CD8-positive, alpha-beta memory T cell (primary cell): ENCODE results near the gene VSTM2B. TPM values are rescaled to one million over a fixed set of nuclear protein-coding genes. Genes with fewer than 3 reads are reported as not detected.

Experiments used
- CTCF ChIA-PET: fragments of 350-600 bp; sonication (Branson Sonifier 250); formaldehyde crosslinking; loops from one replicate; lab custom pipeline; 2021; ENCODE audit warnings: antibody characterized with exemption; lab: Charles Lee
- POLR2A ChIA-PET: fragments of 350-600 bp; sonication (Branson Sonifier 250); formaldehyde crosslinking; loops from one replicate; lab custom pipeline; 2021; ENCODE audit warnings: antibody characterized with exemption; lab: Charles Lee
- DNase-seq, 5 donors: peaks; one replicate each; pipeline versions ENCODE4 v3.0.0 to v3.0.0-alpha.2; 2020 to 2022; ENCODE audit warnings: mixed read lengths in 1 of 5
- H3K27ac ChIP-seq: one replicate; pipeline ENCODE4 v1.7.0; 2013; ENCODE audit warnings: low read depth, mild to moderate bottlenecking, low read length, moderate library complexity
- H3K27me3 ChIP-seq: 2 replicates; pipeline ENCODE4 v1.7.0; 2013; ENCODE audit warnings: low read length, mild to moderate bottlenecking; ENCODE audit not compliant: insufficient read depth, poor library complexity, severe bottlenecking
- H3K36me3 ChIP-seq: 2 replicates; pipeline ENCODE4 v1.7.0; 2013; ENCODE audit warnings: mild to moderate bottlenecking, low read length, moderate library complexity; ENCODE audit not compliant: insufficient read depth
- H3K4me1 ChIP-seq: 2 replicates; pipeline ENCODE4 v1.7.0; 2013; ENCODE audit warnings: mild to moderate bottlenecking, low read length, moderate library complexity; ENCODE audit not compliant: insufficient read depth
- H3K4me3 ChIP-seq: 2 replicates; pipeline ENCODE4 v1.7.0; 2013; ENCODE audit warnings: mild to moderate bottlenecking, low read length
- H3K9me3 ChIP-seq: 2 replicates; pipeline ENCODE4 v1.7.0; 2013; ENCODE audit warnings: mild to moderate bottlenecking, low read length
- H3K27ac Mint-ChIP-seq, 8 donors: one replicate each; pipeline ENCODE4 v1.8.0; 2020 to 2021; ENCODE audit warnings: mixed read lengths in 8 of 8, mild to moderate bottlenecking in 6 of 8, inconsistent platforms in 3 of 8, moderate library complexity in 3 of 8
- H3K27me3 Mint-ChIP-seq, 2 donors: one replicate each; pipeline ENCODE4 v1.8.0; 2020 to 2021; ENCODE audit warnings: mixed read lengths in 2 of 2, mild to moderate bottlenecking in 1 of 2, moderate library complexity in 1 of 2
- H3K36me3 Mint-ChIP-seq, 3 donors: one replicate each; pipeline ENCODE4 v1.8.0; 2020 to 2021; ENCODE audit warnings: mixed read lengths in 3 of 3, inconsistent platforms in 1 of 3, mild to moderate bottlenecking in 1 of 3
- H3K4me1 Mint-ChIP-seq, 3 donors: one replicate each; pipeline ENCODE4 v1.8.0; 2020 to 2021; ENCODE audit warnings: mixed read lengths in 3 of 3, inconsistent platforms in 1 of 3, mild to moderate bottlenecking in 1 of 3
- H3K4me3 Mint-ChIP-seq, 7 donors: one replicate each; pipeline ENCODE4 v1.8.0; 2020 to 2021; ENCODE audit warnings: mixed read lengths in 7 of 7, mild to moderate bottlenecking in 6 of 7, moderate library complexity in 4 of 7, inconsistent platforms in 2 of 7
- H3K9me3 Mint-ChIP-seq, 5 donors: one replicate each; pipeline ENCODE4 v1.8.0; 2020 to 2022; ENCODE audit warnings: mixed read lengths in 5 of 5, mild to moderate bottlenecking in 3 of 5, moderate library complexity in 2 of 5, inconsistent platforms in 1 of 5
- polyA plus RNA-seq: library from polyadenylated mRNA; unstranded; fragments of 300-500 nt; fragmentation: Illumina TruSeq; gene quantifications from one replicate; pipeline ENCODE4 v1.2.3, GENCODE V29; 2021
- total RNA-seq, 2 experiments: library from RNA; stranded (reverse); gene quantifications; one replicate each; pipeline ENCODE4 v1.2.3, GENCODE V29; 2021

VSTM2B gene
- total and polyA plus RNA-seq, 3 experiments from 2014 or later, result not detected

DNA sequence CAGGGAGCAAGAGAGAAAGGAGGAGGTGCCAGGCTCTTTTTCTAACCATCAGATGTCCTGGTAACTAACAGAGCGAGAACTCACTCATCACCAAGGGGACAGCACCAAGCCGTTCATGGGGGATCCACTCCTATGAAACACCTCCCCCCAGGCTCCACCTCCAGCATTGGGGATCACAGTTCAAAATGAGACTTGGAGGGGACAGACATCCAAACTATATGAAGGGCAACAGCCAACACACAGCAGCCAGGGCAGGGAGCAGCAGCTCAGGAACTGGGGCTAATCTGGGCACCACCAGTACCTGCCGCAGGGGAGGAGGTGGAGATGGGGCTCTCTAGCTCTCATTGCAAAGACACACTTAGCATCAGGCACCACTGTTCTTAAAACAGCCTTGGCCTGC is 34.3 kb upstream of the VSTM2B start:
- Histone ChIP-seq H3K4me1 (no peaks in the 10 kb centered on the region), H3K36me3 (no peaks in the 10 kb centered on the region), H3K27ac (no peak overlapping the region), H3K4me3 (no peak overlapping the region), H3K27me3 (no peaks in the 10 kb centered on the region), H3K9me3 (no peaks in the 10 kb centered on the region)
- DNase-seq, result no peak
- H3K4me1 Mint-ChIP-seq, result no peaks in the 10 kb centered on the region
- H3K9me3 Mint-ChIP-seq, result peaks cover 0 to 2% (median 0%) of the 10 kb centered on the region in 5 donors
- H3K4me3 Mint-ChIP-seq, result no peak overlapping the region
- POLR2A ChIA-PET, result no interaction called here
- H3K27me3 Mint-ChIP-seq, result peaks cover 21 to 47% of the 10 kb centered on the region in 2 donors
- H3K36me3 Mint-ChIP-seq, result no peaks in the 10 kb centered on the region
- H3K27ac Mint-ChIP-seq, result no peak overlapping the region
- CTCF ChIA-PET, result no interaction called here

DNA sequence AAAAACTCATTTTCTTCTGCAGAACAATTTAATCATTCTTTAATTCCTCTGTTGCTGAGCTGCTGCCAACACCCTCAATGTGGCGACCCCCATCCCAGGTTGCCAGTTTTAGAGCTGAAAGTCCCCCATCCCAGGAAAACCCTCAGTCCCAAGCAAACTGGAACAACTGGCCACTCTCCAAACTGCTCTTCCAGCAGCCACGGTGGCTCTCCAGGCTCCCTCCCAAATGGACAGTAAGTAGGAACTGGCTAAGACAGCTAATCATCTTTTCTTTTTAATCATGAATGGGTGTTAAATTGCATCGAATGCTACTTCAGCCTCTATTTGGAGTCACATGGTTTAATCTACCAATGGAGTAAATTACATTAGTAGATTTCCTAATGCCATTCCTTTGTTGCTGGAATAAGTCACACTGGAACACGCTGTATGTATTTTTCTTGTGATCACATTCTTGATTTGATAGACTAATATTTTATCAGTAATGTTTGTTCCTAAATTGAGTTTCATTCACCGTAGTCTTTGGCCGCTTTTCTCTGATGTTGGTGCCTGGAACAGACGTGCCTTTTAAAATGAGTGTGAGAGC is 33.7 kb upstream of the VSTM2B start:
- no peak overlapping the region for H3K4me3 Mint-ChIP-seq

DNA sequence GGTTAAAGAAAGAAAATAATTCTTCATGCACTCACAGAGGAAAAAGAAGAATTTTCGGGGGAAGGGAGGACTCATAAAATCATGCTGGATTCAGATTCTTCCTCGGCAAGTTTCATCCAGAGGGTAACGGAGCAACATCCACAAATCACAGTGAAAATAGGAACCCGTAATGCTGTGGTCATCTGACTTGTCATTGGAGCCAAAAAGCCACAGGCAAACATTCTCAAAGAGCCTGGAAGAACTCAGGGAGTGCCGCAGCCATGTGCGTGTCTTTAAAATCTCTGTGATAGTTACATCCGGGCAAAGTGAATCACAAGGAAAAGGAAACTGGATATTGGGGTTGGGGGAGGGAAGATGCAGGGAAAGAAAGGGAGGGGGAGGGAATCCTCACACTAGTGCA is 33.0 kb upstream of the VSTM2B start:
- no peaks in the 10 kb centered on the region for H3K36me3 ChIP-seq
- no peak overlapping the region for H3K4me3 ChIP-seq
- peaks cover 22 to 40% of the 10 kb centered on the region in 2 donors for H3K27me3 Mint-ChIP-seq
- H3K27ac Mint-ChIP-seq, result no peak overlapping the region
- ChIA-PET POLR2A (no interaction called here), CTCF (no interaction called here)
- DNase-seq, result no peak
- H3K4me1 Mint-ChIP-seq, result no peaks in the 10 kb centered on the region
- H3K9me3 ChIP-seq, result no peaks in the 10 kb centered on the region
- H3K27me3 ChIP-seq, result no peaks in the 10 kb centered on the region
- H3K4me3 Mint-ChIP-seq, result no peak overlapping the region
- H3K4me1 ChIP-seq, result no peaks in the 10 kb centered on the region
- no peak overlapping the region for H3K27ac ChIP-seq
- H3K36me3 Mint-ChIP-seq, result no peaks in the 10 kb centered on the region
- H3K9me3 Mint-ChIP-seq, result peaks cover 0 to 2% (median 0%) of the 10 kb centered on the region in 5 donors

More for the DNA sequence above, 33.7 kb upstream of the VSTM2B start:
- peaks cover 0 to 2% (median 0%) of the 10 kb centered on the region in 5 donors for H3K9me3 Mint-ChIP-seq
- Histone ChIP-seq H3K36me3 (no peaks in the 10 kb centered on the region), H3K4me1 (no peaks in the 10 kb centered on the region), H3K27me3 (no peaks in the 10 kb centered on the region), H3K27ac (no peak overlapping the region), H3K4me3 (no peak overlapping the region), H3K9me3 (no peaks in the 10 kb centered on the region)
- DNase-seq, result no peak
- H3K27ac Mint-ChIP-seq, result no peak overlapping the region
- H3K4me1 Mint-ChIP-seq, result no peaks in the 10 kb centered on the region
- POLR2A ChIA-PET, result no interaction called here
- peaks cover 24 to 46% of the 10 kb centered on the region in 2 donors for H3K27me3 Mint-ChIP-seq
- CTCF ChIA-PET, result no interaction called here
- H3K36me3 Mint-ChIP-seq, result no peaks in the 10 kb centered on the region

DNA sequence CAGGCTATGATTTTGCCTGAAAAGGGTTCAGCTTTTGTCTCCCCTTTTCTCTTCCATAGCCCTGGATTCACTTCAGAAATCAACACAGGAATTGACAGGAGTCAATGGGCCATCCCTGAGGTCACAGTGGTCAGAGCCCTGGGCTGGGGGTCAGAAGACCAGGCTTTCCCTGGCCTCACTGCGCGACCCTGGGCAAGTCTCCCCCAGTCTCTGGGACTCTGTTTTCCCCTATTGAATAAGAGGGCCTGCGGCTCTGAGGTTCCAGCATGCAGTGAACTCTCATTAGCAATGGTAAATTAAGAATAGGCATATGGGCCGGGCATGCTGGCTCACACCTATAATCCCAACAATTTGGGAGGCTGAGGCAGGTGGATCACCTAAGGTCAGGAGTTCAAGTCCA is 30.7 kb upstream of the VSTM2B start:
- ChIA-PET POLR2A (no interaction called here), CTCF (interaction anchor here (1.3 kb wide), 1 partner anchor 26 kb away, joined by 3 read pairs; no protein-coding TSS in a partner anchor)
- Mint-ChIP-seq H3K4me3 (no peak overlapping the region), H3K27ac (peak overlapping the region in 1 of 8 donors; percentile 54), H3K4me1 (no peaks in the 10 kb centered on the region), H3K9me3 (peaks cover 0 to 2% (median 0%) of the 10 kb centered on the region in 5 donors), H3K36me3 (no peaks in the 10 kb centered on the region), H3K27me3 (peaks cover 25 to 27% of the 10 kb centered on the region in 2 donors)
- H3K4me3 ChIP-seq, result no peak overlapping the region
- H3K27me3 ChIP-seq, result peaks cover 3% of the 10 kb centered on the region
- H3K9me3 ChIP-seq, result no peaks in the 10 kb centered on the region
- no peak for DNase-seq
- no peak overlapping the region for H3K27ac ChIP-seq
- H3K4me1 ChIP-seq, result no peaks in the 10 kb centered on the region
- H3K36me3 ChIP-seq, result no peaks in the 10 kb centered on the region

DNA sequence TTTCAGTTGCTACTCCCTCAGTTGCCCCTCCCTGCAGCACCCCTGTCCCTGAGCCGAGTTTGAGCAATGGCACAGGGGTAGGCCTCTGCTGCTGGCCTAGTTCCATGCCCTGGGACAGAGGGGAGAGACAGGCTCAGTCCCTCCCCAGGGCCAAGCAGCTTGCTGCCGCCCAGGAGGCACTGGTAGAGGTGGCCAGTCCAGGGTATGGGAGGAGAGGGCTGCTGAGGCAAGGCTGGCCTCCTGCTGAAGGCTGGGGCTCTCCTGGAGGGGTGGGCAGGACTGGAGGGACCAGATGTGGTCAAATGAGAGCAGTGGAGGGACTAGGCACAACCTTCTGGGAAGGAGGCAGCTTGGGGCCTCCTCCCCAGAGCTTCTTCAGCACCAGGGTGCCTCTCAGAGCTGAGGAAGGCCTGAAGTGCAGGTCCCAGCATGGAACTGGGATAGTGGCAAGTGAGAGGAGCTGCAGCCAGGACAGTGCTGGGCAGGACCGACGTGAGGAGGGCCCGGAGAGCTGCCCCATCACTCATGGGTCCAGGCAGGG is 29.8 kb upstream of the VSTM2B start:
- Mint-ChIP-seq H3K4me1 (no peaks in the 10 kb centered on the region), H3K4me3 (no peak overlapping the region), H3K27me3 (peaks cover 16 to 21% of the 10 kb centered on the region in 2 donors), H3K27ac (no peak overlapping the region), H3K36me3 (no peaks in the 10 kb centered on the region), H3K9me3 (peaks cover 0 to 1% (median 0%) of the 10 kb centered on the region in 5 donors)
- Histone ChIP-seq H3K4me3 (no peak overlapping the region), H3K4me1 (no peaks in the 10 kb centered on the region), H3K27me3 (peaks cover 3% of the 10 kb centered on the region), H3K9me3 (no peaks in the 10 kb centered on the region), H3K36me3 (no peaks in the 10 kb centered on the region), H3K27ac (no peak overlapping the region)
- ChIA-PET CTCF (interaction anchor here (1.3 kb wide), 1 partner anchor 26 kb away, joined by 3 read pairs; no protein-coding TSS in a partner anchor), POLR2A (no interaction called here)
- DNase-seq, result no peak

DNA sequence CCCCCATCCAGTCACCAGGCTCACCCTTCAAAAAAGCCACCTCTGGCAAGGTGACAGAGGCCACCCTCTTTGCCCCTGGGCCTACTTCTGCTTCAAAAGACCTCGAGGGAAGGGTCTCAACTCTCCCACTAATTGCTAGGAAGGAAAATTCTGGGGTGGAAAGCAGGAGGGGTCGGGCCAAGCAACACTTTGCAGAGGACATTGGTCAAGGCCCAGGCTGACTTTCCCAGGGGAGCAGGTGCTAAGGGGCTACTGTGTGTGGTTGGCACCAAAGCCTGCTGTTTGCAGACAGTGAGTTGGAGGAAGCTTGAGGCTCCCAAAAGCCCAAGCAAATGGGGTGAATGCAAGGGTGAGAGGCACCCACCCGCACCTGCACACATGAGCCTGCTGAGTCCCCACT is 28.6 kb upstream of the VSTM2B start:
- H3K9me3 ChIP-seq, result no peaks in the 10 kb centered on the region
- Mint-ChIP-seq H3K36me3 (no peaks in the 10 kb centered on the region), H3K9me3 (no peaks in the 10 kb centered on the region), H3K4me3 (no peak overlapping the region), H3K27ac (no peak overlapping the region), H3K27me3 (peaks cover 9 to 13% of the 10 kb centered on the region in 2 donors), H3K4me1 (no peaks in the 10 kb centered on the region)
- H3K4me1 ChIP-seq, result no peaks in the 10 kb centered on the region
- ChIA-PET POLR2A (no interaction called here), CTCF (no interaction called here)
- H3K4me3 ChIP-seq, result no peak overlapping the region
- no peak overlapping the region for H3K27ac ChIP-seq
- no peak for DNase-seq
- H3K27me3 ChIP-seq, result peaks cover 3% of the 10 kb centered on the region
- no peaks in the 10 kb centered on the region for H3K36me3 ChIP-seq

DNA sequence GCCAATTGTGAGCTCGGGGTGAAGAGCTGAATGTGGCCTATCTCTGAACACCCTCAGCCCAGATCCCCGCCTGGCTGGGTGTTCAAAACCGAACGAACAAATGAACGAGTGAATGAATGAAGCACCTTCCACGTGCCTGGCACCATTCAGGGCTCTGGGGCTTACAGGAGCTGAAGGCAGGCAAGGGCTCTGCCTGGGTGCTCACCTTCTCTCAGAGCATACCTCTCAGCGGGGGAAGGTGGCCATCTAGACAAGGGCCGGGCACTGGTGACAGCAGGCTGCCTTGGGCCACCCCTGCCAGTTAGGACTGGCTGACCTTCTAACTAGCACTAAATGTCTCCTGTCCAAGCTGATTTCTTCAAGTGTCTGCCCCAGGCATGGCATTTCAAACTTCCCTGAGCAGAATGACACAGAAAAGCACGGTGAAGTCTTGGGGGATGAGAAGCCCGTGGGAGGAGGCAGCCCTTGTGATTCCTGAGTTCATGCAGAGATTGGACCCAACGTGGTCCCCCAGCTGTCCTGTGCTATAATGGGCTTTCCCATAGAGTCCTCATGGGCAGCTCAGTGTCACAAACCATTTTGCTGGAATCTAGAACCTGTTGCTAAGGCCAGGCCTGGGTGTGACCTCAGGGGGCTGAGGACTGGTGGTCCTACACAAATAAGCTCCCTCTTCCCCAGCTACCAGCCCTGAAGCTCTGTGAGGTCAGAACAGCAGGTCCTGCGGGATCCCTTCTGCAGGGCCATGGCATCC is 27.9 kb upstream of the VSTM2B start:
- H3K27ac Mint-ChIP-seq, result peak overlapping the region in 1 of 8 donors; percentile 19
- H3K4me1 ChIP-seq, result no peaks in the 10 kb centered on the region
- no peaks in the 10 kb centered on the region for H3K36me3 Mint-ChIP-seq
- peaks cover 3% of the 10 kb centered on the region for H3K27me3 ChIP-seq
- no peak overlapping the region for H3K4me3 ChIP-seq
- H3K9me3 Mint-ChIP-seq, result no peaks in the 10 kb centered on the region
- H3K4me1 Mint-ChIP-seq, result no peaks in the 10 kb centered on the region
- peaks cover 9 to 14% of the 10 kb centered on the region in 2 donors for H3K27me3 Mint-ChIP-seq
- H3K9me3 ChIP-seq, result no peaks in the 10 kb centered on the region
- no peak for DNase-seq
- no peak overlapping the region for H3K4me3 Mint-ChIP-seq
- H3K27ac ChIP-seq, result no peak overlapping the region
- CTCF ChIA-PET, result no interaction called here
- POLR2A ChIA-PET, result no interaction called here
- no peaks in the 10 kb centered on the region for H3K36me3 ChIP-seq

DNA sequence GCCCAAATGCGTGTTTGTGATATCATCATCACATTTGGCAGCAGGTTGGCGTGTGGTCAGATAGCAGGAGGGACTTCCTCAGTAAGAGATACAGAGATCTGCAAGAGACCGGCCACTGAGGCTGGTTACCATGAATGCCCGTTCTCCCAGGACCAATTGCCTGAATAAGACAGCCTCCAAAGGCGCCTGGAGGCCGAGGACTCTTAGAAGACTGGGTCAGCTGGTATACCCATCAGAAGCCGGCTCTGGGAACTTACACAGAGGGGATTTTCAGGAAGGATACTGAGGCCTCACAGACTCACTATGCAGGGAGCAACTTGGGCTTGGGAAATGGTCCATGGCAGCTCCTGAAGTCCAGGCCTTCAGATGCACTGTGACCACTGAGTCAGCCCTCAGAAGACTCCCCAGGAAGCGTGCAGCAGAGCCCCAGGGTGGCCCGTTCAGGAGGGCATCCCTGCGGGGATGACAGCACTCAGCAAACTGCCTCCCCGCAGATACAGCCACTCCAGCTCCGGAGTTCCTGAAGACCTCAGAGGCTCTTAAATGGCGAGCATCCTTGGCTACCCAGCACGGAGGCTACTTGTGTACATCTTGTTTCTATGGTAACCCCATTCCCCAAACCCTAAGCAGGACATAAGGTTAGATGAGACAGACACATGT is 26.4 kb upstream of the VSTM2B start:
- Histone ChIP-seq H3K4me3 (no peak overlapping the region), H3K4me1 (no peaks in the 10 kb centered on the region), H3K36me3 (no peaks in the 10 kb centered on the region), H3K9me3 (no peaks in the 10 kb centered on the region), H3K27me3 (peaks cover 3% of the 10 kb centered on the region), H3K27ac (no peak overlapping the region)
- no peak overlapping the region for H3K4me3 Mint-ChIP-seq
- no peaks in the 10 kb centered on the region for H3K4me1 Mint-ChIP-seq
- H3K36me3 Mint-ChIP-seq, result no peaks in the 10 kb centered on the region
- H3K27ac Mint-ChIP-seq, result no peak overlapping the region
- H3K9me3 Mint-ChIP-seq, result no peaks in the 10 kb centered on the region
- peaks cover 9 to 19% of the 10 kb centered on the region in 2 donors for H3K27me3 Mint-ChIP-seq
- DNase-seq, result no peak
- POLR2A ChIA-PET, result interaction anchor here (0.6 kb wide), 1 partner anchor 423 kb away, joined by 3 read pairs; no protein-coding TSS in a partner anchor
- CTCF ChIA-PET, result no interaction called here
